ENCODE measurements around the gene ROGDI. TPM values are rescaled to one million over a fixed set of nuclear protein-coding genes. Genes with fewer than 3 reads are reported as not detected.

Gene ROGDI
- total RNA-seq, 1 donor from 2014 or later: 39.6 TPM

DNA sequence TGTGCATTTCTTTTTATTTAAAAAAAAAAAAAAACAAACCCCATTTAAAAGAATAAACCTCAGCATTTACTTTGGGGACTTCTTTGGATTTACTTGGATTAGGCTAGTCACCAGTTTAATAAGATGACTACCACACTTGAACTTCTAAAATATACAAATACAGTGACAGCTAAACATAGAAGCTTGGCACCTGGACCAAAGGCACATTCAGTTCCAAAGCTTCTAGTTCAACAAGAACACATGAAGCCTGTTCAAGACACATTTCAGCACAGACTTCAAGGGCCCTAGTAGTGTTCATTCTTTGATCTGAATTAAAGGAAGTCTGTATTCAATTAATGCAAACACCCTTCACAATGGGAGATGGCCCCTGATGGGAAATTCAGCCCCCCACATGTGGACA is 11.6 kb upstream of the ROGDI start:
- TF ChIP-seq, protein P1, sequence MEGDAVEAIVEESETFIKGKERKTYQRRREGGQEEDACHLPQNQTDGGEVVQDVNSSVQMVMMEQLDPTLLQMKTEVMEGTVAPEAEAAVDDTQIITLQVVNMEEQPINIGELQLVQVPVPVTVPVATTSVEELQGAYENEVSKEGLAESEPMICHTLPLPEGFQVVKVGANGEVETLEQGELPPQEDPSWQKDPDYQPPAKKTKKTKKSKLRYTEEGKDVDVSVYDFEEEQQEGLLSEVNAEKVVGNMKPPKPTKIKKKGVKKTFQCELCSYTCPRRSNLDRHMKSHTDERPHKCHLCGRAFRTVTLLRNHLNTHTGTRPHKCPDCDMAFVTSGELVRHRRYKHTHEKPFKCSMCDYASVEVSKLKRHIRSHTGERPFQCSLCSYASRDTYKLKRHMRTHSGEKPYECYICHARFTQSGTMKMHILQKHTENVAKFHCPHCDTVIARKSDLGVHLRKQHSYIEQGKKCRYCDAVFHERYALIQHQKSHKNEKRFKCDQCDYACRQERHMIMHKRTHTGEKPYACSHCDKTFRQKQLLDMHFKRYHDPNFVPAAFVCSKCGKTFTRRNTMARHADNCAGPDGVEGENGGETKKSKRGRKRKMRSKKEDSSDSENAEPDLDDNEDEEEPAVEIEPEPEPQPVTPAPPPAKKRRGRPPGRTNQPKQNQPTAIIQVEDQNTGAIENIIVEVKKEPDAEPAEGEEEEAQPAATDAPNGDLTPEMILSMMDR (conservative IDR thresholded peaks at IDR 0.05; ENCODE audit: low read depth, low read length): no peak
- H3K4me3 ChIP-seq (ENCODE audit: low read depth, low read length): no peak overlapping the region
- no peak for DNase-seq (ENCODE audit: low read depth)

DNA sequence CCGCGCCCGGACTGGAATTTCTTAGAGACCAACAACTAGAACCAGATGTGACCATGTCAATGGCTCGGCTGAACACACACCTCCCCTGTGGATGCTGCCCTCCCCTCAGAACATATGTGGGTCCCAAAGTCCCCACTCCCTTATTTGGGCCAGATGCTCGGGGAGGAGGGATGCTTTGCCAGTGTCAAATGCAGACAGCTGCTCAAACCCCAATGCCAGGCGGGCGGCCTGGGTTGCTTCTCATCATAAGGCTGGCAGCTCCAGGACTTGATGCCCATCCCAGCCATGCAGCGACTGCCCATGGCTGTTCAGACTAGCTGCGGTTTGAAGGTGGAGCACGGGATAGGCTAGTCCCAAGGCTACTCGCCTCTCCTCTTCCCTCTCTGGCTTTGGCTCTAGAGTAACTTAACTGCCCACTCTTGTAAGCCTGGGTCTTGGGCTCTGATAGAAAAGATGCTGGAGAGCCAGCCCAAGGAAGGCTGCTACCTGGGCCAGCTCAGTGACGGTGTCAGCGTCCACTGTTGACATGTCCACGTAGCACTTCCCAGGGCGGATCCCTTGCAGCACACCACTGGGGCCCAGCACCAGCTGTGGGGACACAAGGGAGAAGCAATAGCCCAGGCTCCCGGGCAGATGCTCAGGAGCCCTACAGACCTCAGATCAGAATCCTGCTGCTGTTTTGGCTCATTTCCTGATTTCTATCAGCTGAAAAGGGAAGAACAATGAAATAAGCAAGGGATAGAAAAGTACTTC is 11.0 kb upstream of the ROGDI start:
- DNase-seq (ENCODE audit: low read depth): no peak
- TF ChIP-seq, protein P1 (conservative IDR thresholded peaks at IDR 0.05; ENCODE audit: low read depth, low read length): no peak
- no peak overlapping the region for H3K4me3 ChIP-seq (ENCODE audit: low read depth, low read length)

DNA sequence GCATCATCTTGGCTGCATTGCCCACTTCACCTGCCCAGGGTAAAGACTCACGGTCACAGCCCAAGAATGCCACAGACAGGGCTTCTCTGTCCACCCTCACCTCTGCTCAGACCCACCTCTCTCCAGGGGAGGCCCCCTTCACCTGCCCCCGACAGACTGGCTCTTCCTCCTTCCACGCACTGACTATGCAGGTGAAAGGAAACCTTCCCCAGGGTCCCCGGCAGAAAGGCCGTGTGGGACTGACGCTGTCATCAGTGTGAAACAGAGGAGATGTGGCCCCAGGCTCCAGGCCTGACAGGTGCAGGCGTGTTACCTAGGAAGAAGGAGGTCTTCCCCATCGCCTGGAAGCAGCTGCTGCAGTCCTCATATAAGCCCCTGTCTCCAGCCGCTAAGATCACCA is 9.3 kb upstream of the ROGDI start:
- no peak for DNase-seq (ENCODE audit: low read depth)
- H3K4me3 ChIP-seq (ENCODE audit: low read depth, low read length): no peak overlapping the region
- TF ChIP-seq, protein P1 (conservative IDR thresholded peaks at IDR 0.05; ENCODE audit: low read depth, low read length): no peak

DNA sequence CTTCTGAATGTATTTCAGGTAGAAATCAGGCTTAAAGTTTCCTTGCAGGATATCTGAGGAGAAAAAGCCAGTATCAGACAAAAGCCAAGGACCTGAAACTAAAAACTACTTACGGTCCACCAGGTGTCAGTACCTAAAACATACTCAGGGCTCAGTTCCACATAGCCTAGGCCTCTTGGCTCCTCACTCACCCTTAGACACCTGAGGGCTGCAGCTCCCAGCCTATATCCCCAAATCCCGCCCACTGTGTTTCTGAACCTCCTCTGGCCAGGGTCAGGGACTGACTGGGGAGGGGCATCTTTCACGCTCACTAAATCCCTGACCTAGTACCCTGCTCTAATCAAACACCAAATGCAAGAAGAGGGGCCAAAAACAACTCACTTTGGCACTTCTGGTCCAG is 8.8 kb upstream of the ROGDI start:
- no peak overlapping the region for H3K4me3 ChIP-seq (ENCODE audit: low read depth, low read length)
- TF ChIP-seq, protein P1 (conservative IDR thresholded peaks at IDR 0.05; ENCODE audit: low read depth, low read length): no peak

DNA sequence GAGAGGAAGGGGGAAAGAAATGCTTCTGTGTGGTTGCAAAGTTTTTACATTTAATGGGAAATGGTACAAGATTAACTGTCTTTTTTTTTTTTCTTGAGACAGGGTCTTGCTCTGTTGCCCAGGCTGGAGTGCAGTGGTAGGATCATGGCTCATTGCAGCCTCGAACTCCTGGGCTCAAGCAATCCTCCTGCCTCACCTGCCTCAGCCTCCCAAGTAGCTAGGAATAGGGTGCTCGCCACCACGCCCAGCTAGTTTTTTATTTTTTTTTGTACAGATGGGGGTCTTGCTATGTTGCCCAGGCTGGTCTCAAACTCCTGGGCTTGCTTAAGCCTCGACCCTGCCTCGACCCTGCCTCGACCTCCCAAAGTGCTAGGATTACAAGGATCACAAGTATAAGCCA is 3.8 kb upstream of the ROGDI start:
- TF ChIP-seq, protein P1 (conservative IDR thresholded peaks at IDR 0.05; ENCODE audit: low read depth, low read length): no peak
- H3K4me3 ChIP-seq (ENCODE audit: low read depth, low read length): no peak overlapping the region

More for the DNA sequence above, 8.8 kb upstream of the ROGDI start:
- DNase-seq (ENCODE audit: low read depth): no peak

DNA sequence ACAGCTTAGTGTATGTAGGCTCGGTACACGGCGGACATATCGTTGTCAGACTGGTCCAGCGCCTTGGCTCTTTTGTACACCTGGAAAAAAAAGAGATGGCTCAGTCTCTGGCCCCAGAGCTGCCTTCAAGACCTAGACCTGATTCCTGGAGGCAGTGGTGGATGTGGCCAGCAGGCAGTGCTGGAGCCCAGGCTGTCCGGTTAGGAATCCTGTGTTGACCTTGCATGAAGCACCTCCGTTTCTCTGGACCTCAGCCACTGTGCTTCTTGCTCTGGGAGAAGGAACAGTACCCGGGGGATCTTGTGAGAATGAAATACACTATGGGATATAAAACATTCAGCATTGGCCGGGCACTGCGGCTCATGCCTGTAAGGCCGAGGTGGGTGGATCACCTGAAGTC is 2.8 kb upstream of the ROGDI start:
- no peak for DNase-seq (ENCODE audit: low read depth)
- TF ChIP-seq, protein P1 (conservative IDR thresholded peaks at IDR 0.05; ENCODE audit: low read depth, low read length): no peak
- H3K4me3 ChIP-seq (ENCODE audit: low read depth, low read length): no peak overlapping the region

More for the DNA sequence above, 3.8 kb upstream of the ROGDI start:
- DNase-seq (ENCODE audit: low read depth): no peak

Data from epithelial cell of proximal tubule (primary cell).